H9 (cell line): ENCODE results near the gene RRAD. TPM values are rescaled to one million over a fixed set of nuclear protein-coding genes. Genes with fewer than 3 reads are reported as not detected.

ENCODE experiments used
- DNase-seq: peaks from one replicate; pipeline ENCODE4 v3.0.0-alpha.2; 2017
- H2AFZ ChIP-seq: one replicate; pipeline ENCODE4 v1.6.1; 2013; ENCODE audit warnings: mild to moderate bottlenecking, low read length, control low read depth, moderate library complexity
- H2AK5ac ChIP-seq: 2 replicates; pipeline ENCODE4 v1.6.1; 2013; ENCODE audit warnings: low read length, control low read depth, mixed read lengths; ENCODE audit not compliant: insufficient read length
- H2BK120ac ChIP-seq: one replicate; pipeline ENCODE4 v1.6.1; 2013; ENCODE audit warnings: low read depth, mild to moderate bottlenecking, low read length, control low read depth, inconsistent platforms; ENCODE audit not compliant: poor library complexity, severe bottlenecking
- H2BK12ac ChIP-seq: 2 replicates; pipeline ENCODE4 v1.6.1; 2013; ENCODE audit warnings: low read length, control low read depth, mixed read lengths, low read depth; ENCODE audit not compliant: insufficient read length
- H2BK15ac ChIP-seq: 2 replicates; pipeline ENCODE4 v1.6.1; 2013; ENCODE audit warnings: low read depth, low read length, control low read depth
- H2BK20ac ChIP-seq: one replicate; pipeline ENCODE4 v1.6.1; 2013; ENCODE audit warnings: low read depth, mild to moderate bottlenecking, low read length, control low read depth, inconsistent platforms; ENCODE audit not compliant: poor library complexity, severe bottlenecking
- H2BK5ac ChIP-seq: 2 replicates; pipeline ENCODE4 v1.6.1; 2013; ENCODE audit warnings: low read length, control low read depth, mixed read lengths; ENCODE audit not compliant: insufficient read length
- H3K14ac ChIP-seq: 2 replicates; pipeline ENCODE4 v1.6.1; 2013; ENCODE audit warnings: low read length, control low read depth; ENCODE audit not compliant: insufficient read depth
- H3K18ac ChIP-seq: 2 replicates; pipeline ENCODE4 v1.6.1; 2013; ENCODE audit warnings: low read depth, mild to moderate bottlenecking, mixed read lengths, low read length, control low read depth; ENCODE audit not compliant: insufficient read length
- H3K23ac ChIP-seq: 2 replicates; pipeline ENCODE4 v1.6.1; 2013; ENCODE audit warnings: low read length, control low read depth, mixed read lengths, low read depth; ENCODE audit not compliant: insufficient read length
- H3K23me2 ChIP-seq: 2 replicates; pipeline ENCODE4 v1.6.1; 2013; ENCODE audit warnings: low read depth, mild to moderate bottlenecking, mixed read lengths, low read length, control low read depth; ENCODE audit not compliant: insufficient read length, poor library complexity, severe bottlenecking
- H3K27ac ChIP-seq: 2 replicates; pipeline ENCODE4 v1.5.1; 2013; ENCODE audit warnings: low read length, control low read depth, mixed read lengths, low read depth; ENCODE audit not compliant: insufficient read length
- H3K27me3 ChIP-seq: 2 replicates; pipeline ENCODE4 v1.6.1; 2013; ENCODE audit warnings: low read length, control low read depth, inconsistent platforms; ENCODE audit not compliant: insufficient read depth
- H3K4ac ChIP-seq: 2 replicates; pipeline ENCODE4 v1.6.1; 2013; ENCODE audit warnings: low read depth, mild to moderate bottlenecking, control low read depth, inconsistent platforms, low read length, moderate library complexity
- H3K4me1 ChIP-seq: 2 replicates; pipeline ENCODE4 v1.6.1; 2013; ENCODE audit warnings: low read length, control low read depth, inconsistent platforms; ENCODE audit not compliant: insufficient read depth
- H3K4me2 ChIP-seq: 2 replicates; pipeline ENCODE4 v1.6.1; 2013; ENCODE audit warnings: low read length, control low read depth, mixed read lengths; ENCODE audit not compliant: insufficient read length, insufficient read depth
- H3K56ac ChIP-seq: 2 replicates; pipeline ENCODE4 v1.6.1; 2013; ENCODE audit warnings: low read depth, mild to moderate bottlenecking, mixed read lengths, low read length, control low read depth; ENCODE audit not compliant: insufficient read length
- H3K79me1 ChIP-seq: 2 replicates; pipeline ENCODE4 v1.6.1; 2013; ENCODE audit warnings: low read depth, mild to moderate bottlenecking, moderate library complexity, low read length, control low read depth, inconsistent platforms; ENCODE audit not compliant: insufficient read depth, poor library complexity, severe bottlenecking
- H3K79me2 ChIP-seq: 2 replicates; pipeline ENCODE4 v1.6.1; 2013; ENCODE audit warnings: low read length, control low read depth, inconsistent platforms; ENCODE audit not compliant: insufficient read depth
- H3K9ac ChIP-seq: 2 replicates; pipeline ENCODE4 v1.6.1; 2013; ENCODE audit warnings: low read length, control low read depth, mixed read lengths; ENCODE audit not compliant: insufficient read length; ENCODE audit errors: extremely low read depth
- H3K9me3 ChIP-seq: one replicate; pipeline ENCODE4 v1.6.1; 2013; ENCODE audit warnings: low read depth, low read length, inconsistent platforms; ENCODE audit not compliant: control insufficient read depth
- H3T11ph ChIP-seq: one replicate; pipeline ENCODE4 v1.6.1; 2013; ENCODE audit warnings: mild to moderate bottlenecking, low read length, control low read depth, inconsistent platforms
- H4K20me1 ChIP-seq: one replicate; pipeline ENCODE4 v1.6.1; 2013; ENCODE audit not compliant: control insufficient read depth, insufficient read length, insufficient read depth
- H4K5ac ChIP-seq: 2 replicates; pipeline ENCODE4 v1.6.1; 2013; ENCODE audit warnings: low read depth, mild to moderate bottlenecking, mixed read lengths, low read length, control low read depth; ENCODE audit not compliant: insufficient read length
- H4K8ac ChIP-seq: replicated peaks from 2 replicates; pipeline ENCODE4 v1.6.1; 2013; ENCODE audit warnings: low read length, control low read depth, mixed read lengths, low read depth; ENCODE audit not compliant: insufficient read length
- H4K91ac ChIP-seq: 2 replicates; pipeline ENCODE4 v1.6.1; 2013; ENCODE audit warnings: low read depth, mild to moderate bottlenecking, moderate library complexity, mixed read lengths, low read length, control low read depth; ENCODE audit not compliant: insufficient read length
- H3K27ac Mint-ChIP-seq, 3 experiments: 2 replicates in 2 of 3; 3 replicates in 1 of 3; pipeline ENCODE4 v1.8.0; 2020 to 2021; ENCODE audit warnings: mixed read lengths in 3 of 3, mild to moderate bottlenecking in 1 of 3, moderate library complexity in 1 of 3
- H3K27me3 Mint-ChIP-seq: 2 replicates; pipeline ENCODE4 v1.8.0; 2021; ENCODE audit warnings: low read depth, mild to moderate bottlenecking, moderate library complexity, mixed read lengths
- H3K36me3 Mint-ChIP-seq, 3 experiments: 2 replicates in 2 of 3; 3 replicates in 1 of 3; pipeline ENCODE4 v1.8.0; 2020 to 2021; ENCODE audit warnings: low read depth in 3 of 3, mixed read lengths in 3 of 3; ENCODE audit not compliant: insufficient read depth in 1 of 3
- H3K4me1 Mint-ChIP-seq, 2 experiments: 2 replicates each; pipeline ENCODE4 v1.8.0; 2020; ENCODE audit warnings: mixed read lengths in 2 of 2
- H3K4me3 Mint-ChIP-seq, 2 experiments: 2 replicates in 1 of 2; 3 replicates in 1 of 2; pipeline ENCODE4 v1.8.0; 2020 to 2021; ENCODE audit warnings: mild to moderate bottlenecking in 2 of 2, mixed read lengths in 2 of 2, moderate library complexity in 1 of 2
- H3K9me3 Mint-ChIP-seq, 2 experiments: 2 replicates in 1 of 2; 3 replicates in 1 of 2; pipeline ENCODE4 v1.8.0; 2020; ENCODE audit warnings: mild to moderate bottlenecking in 2 of 2, mixed read lengths in 2 of 2, moderate library complexity in 1 of 2
- CTCF ChIP-seq: fragments of 200-600 bp; sonication (generic); conservative IDR thresholded peaks from 3 replicates; pipeline ENCODE4 v1.8.0; 2021; ENCODE audit warnings: antibody characterized with exemption, mild to moderate bottlenecking
- WGBS: extraction: QIAGEN DNeasy Blood & Tissue Kit; methylation state at CpG from one replicate; pipeline ENCODE4 v1.1.7; 2013; ENCODE audit warnings: missing lambda C conversion rate, low lambda C conversion rate, mixed read lengths; ENCODE audit not compliant: insufficient read length; ENCODE audit errors: extremely low coverage; 5-methylcytosine and 5-hydroxymethylcytosine counted together
- total RNA-seq: library from RNA; stranded (reverse); gene quantifications from 2 replicates; pipeline ENCODE4 v1.2.1, GENCODE V29; 2021

Gene RRAD
- total RNA-seq, 1 experiment from 2014 or later = 0.72 TPM

GRCh38 chr16:66917741-66918140 is 7.6 kb downstream of the RRAD start:
- Mint-ChIP-seq H3K9me3 (no peaks in the 10 kb centered on the region), H3K36me3 (no peaks in the 10 kb centered on the region; a peak in 1 of 7 replicates), H3K4me1 (no peaks in the 10 kb centered on the region), H3K27me3 (peaks cover 43% of the 10 kb centered on the region), H3K27ac (no peak overlapping the region), H3K4me3 (no peak overlapping the region)
- H4K8ac ChIP-seq = no peak overlapping the region
- no peak overlapping the region for H3K23ac ChIP-seq
- H3K9ac ChIP-seq = no peak overlapping the region
- no peaks in the 10 kb centered on the region for H3K79me1 ChIP-seq
- DNase-seq = no peak
- no peak overlapping the region for H3K4me2 ChIP-seq
- H3K4ac ChIP-seq = no peak overlapping the region
- no CpG with 5 or more reads among the region's 9 CpGs for WGBS
- H2AFZ ChIP-seq = no peak overlapping the region
- no peaks in the 10 kb centered on the region for H3K9me3 ChIP-seq
- H2BK15ac ChIP-seq = no peak overlapping the region
- no peak overlapping the region for H2AK5ac ChIP-seq
- H3K14ac ChIP-seq = no peak overlapping the region; the same call in 1 of the 2 replicates
- H2BK5ac ChIP-seq = no peak overlapping the region
- H3T11ph ChIP-seq = no peak overlapping the region
- H3K79me2 ChIP-seq = no peaks in the 10 kb centered on the region
- H3K4me1 ChIP-seq = no peaks in the 10 kb centered on the region
- TF ChIP-seq CTCF = no peak
- H4K20me1 ChIP-seq = no peaks in the 10 kb centered on the region
- no peak overlapping the region for H2BK20ac ChIP-seq
- H4K5ac ChIP-seq = no peak overlapping the region
- H3K27ac ChIP-seq = no peak overlapping the region
- no peaks in the 10 kb centered on the region for H3K23me2 ChIP-seq
- no peak overlapping the region for H2BK12ac ChIP-seq
- no peaks in the 10 kb centered on the region; the same call in 1 of the 2 replicates for H3K27me3 ChIP-seq
- H3K56ac ChIP-seq = no peak overlapping the region
- no peak overlapping the region for H3K18ac ChIP-seq
- no peak overlapping the region for H2BK120ac ChIP-seq
- H4K91ac ChIP-seq = no peak overlapping the region
